ENCODE data around the gene EPHA3. TPM values are rescaled to one million over a fixed set of nuclear protein-coding genes. Genes with fewer than 3 reads are reported as not detected.

Gene EPHA3
- not detected for total RNA-seq
- not detected for total RNA-seq (2013)

- Histone ChIP-seq H3K27ac (ENCODE audit: low read length) (no peak within 1 kb of the TSS), H3K27me3 (ENCODE audit: control insufficient read depth, insufficient read depth, low read length) (peaks cover 2% of the 10 kb centered on the region), H3K4me3 (ENCODE audit: low read length) (no peak within 1 kb of the TSS), H3K9me3 (ENCODE audit: control insufficient read depth, insufficient read depth, low read length) (no peaks in the 10 kb centered on the region), H3K36me3 (ENCODE audit: control insufficient read depth, insufficient read depth, low read length) (no peaks in the 10 kb centered on the region), H3K4me1 (ENCODE audit: control insufficient read depth, insufficient read depth, low read length) (peaks cover 3% of the 10 kb centered on the region)
- Mint-ChIP-seq H3K9me3 (peaks cover 0 to 3% of the 10 kb centered on the region in 2 donors), H3K4me1 (no peaks in the 10 kb centered on the region), H3K27ac (no peak within 1 kb of the TSS), H3K27me3 (ENCODE audit: low read depth in 2 of 2) (no peaks in the 10 kb centered on the region), H3K4me3 (peak within 1 kb of the TSS; percentile 36), H3K36me3 (no peaks in the 10 kb centered on the region)
- WGBS (ENCODE audit: insufficient coverage) = 3% methylated on average over 29 of the region's 32 CpGs
- intact Hi-C loops (cut with micrococcal nuclease) = no loop called here
- no peak for TF ChIP-seq CTCF (IDR thresholded peaks at IDR 0.05)
- peak in 2 of 3 donors; percentile 30 to 43 for ATAC-seq
- DNase-seq = peak in 1 of 2 donors; percentile 40
Measured at GRCh38 chr3:89107461-89108290, at the start of gene EPHA3. EPHA3 (plus strand) TSS chr3:89107621; CDS start chr3:89107749, 128 bp downstream.

- no peak for ATAC-seq
- Histone ChIP-seq H3K4me1 (ENCODE audit: control insufficient read depth, insufficient read depth, low read length) (no peaks in the 10 kb centered on the region), H3K27me3 (ENCODE audit: control insufficient read depth, insufficient read depth, low read length) (no peaks in the 10 kb centered on the region), H3K27ac (ENCODE audit: low read length) (no peak overlapping the region), H3K9me3 (ENCODE audit: control insufficient read depth, insufficient read depth, low read length) (no peaks in the 10 kb centered on the region), H3K4me3 (ENCODE audit: low read length) (no peak overlapping the region), H3K36me3 (ENCODE audit: control insufficient read depth, insufficient read depth, low read length) (no peaks in the 10 kb centered on the region)
- 33% methylated on average over 1 of the region's 2 CpGs for WGBS (ENCODE audit: insufficient coverage)
- H3K36me3 Mint-ChIP-seq = peaks cover 7% of the 10 kb centered on the region
- no peak for TF ChIP-seq CTCF (IDR thresholded peaks at IDR 0.05)
- H3K9me3 Mint-ChIP-seq = peaks cover 9 to 18% of the 10 kb centered on the region in 2 donors
- H3K27me3 Mint-ChIP-seq (ENCODE audit: low read depth in 2 of 2) = no peaks in the 10 kb centered on the region
- intact Hi-C loops (cut with micrococcal nuclease) = no loop called here
- no peak for DNase-seq
- H3K4me1 Mint-ChIP-seq = no peaks in the 10 kb centered on the region
- H3K4me3 Mint-ChIP-seq = no peak overlapping the region
- no peak overlapping the region for H3K27ac Mint-ChIP-seq
Measured at GRCh38 chr3:89058371-89058770, 49.0 kb upstream of the EPHA3 start.

- Histone ChIP-seq H3K36me3 (ENCODE audit: control insufficient read depth, insufficient read depth, low read length) (no peaks in the 10 kb centered on the region), H3K27ac (ENCODE audit: low read length) (no peak overlapping the region), H3K4me3 (ENCODE audit: low read length) (no peak overlapping the region), H3K27me3 (ENCODE audit: control insufficient read depth, insufficient read depth, low read length) (no peaks in the 10 kb centered on the region), H3K4me1 (ENCODE audit: control insufficient read depth, insufficient read depth, low read length) (no peaks in the 10 kb centered on the region), H3K9me3 (ENCODE audit: control insufficient read depth, insufficient read depth, low read length) (no peaks in the 10 kb centered on the region)
- intact Hi-C loops (cut with micrococcal nuclease) = no loop called here
- H3K36me3 Mint-ChIP-seq = peaks cover 7% of the 10 kb centered on the region
- 52% methylated on average over 5 of the region's 5 CpGs for whole genome bisulfite sequencing (ENCODE audit: insufficient coverage)
- DNase-seq (no peak), ATAC-seq (no peak)
- no peak overlapping the region for H3K4me3 Mint-ChIP-seq
- no peaks in the 10 kb centered on the region for H3K4me1 Mint-ChIP-seq
- no peaks in the 10 kb centered on the region for H3K27me3 Mint-ChIP-seq (ENCODE audit: low read depth in 2 of 2)
- H3K9me3 Mint-ChIP-seq = peaks cover 9 to 23% of the 10 kb centered on the region in 2 donors
- no peak overlapping the region for H3K27ac Mint-ChIP-seq
- TF ChIP-seq CTCF (IDR thresholded peaks at IDR 0.05) = no peak
Measured at GRCh38 chr3:89059211-89059925, 48.1 kb upstream of the EPHA3 start.
